ENCODE measurements around the gene GRAMD1A. TPM values are rescaled to one million over a fixed set of nuclear protein-coding genes. Genes with fewer than 3 reads are reported as not detected.
"Not testable (repeated sequence)": the region's sequence is repeated elsewhere in the genome, so short reads cannot be mapped to it uniquely, and the experiment has no call there.

Gene GRAMD1A
- polyA plus RNA-seq, 3 donors from 2014 or later: 6.7 to 19.1 (median 7.8) TPM

GRCh38 chr19:34988119-34988518 lies 12.0 kb upstream of the GRAMD1A start:
- H3K27me3 Mint-ChIP-seq (ENCODE audit: low read depth in 3 of 3): peaks cover 2 to 4% (median 3%) of the 10 kb centered on the region in 3 donors
- DNase-seq: no peak
- H3K36me3 Mint-ChIP-seq: no peaks in the 10 kb centered on the region
- H3K4me1 Mint-ChIP-seq: peaks cover 10 to 12% of the 10 kb centered on the region in 2 donors
- H3K27ac Mint-ChIP-seq: no peak overlapping the region
- no peak overlapping the region for H3K4me3 Mint-ChIP-seq
- H3K9me3 Mint-ChIP-seq: no peaks in the 10 kb centered on the region

GRCh38 chr19:34989298-34989697 lies 10.8 kb upstream of the GRAMD1A start:
- peaks cover 12 to 13% of the 10 kb centered on the region in 2 donors for H3K4me1 Mint-ChIP-seq
- H3K27me3 Mint-ChIP-seq (ENCODE audit: low read depth in 3 of 3): peaks cover 2 to 5% (median 3%) of the 10 kb centered on the region in 3 donors
- H3K27ac Mint-ChIP-seq: no peak overlapping the region
- no peak for DNase-seq
- no peaks in the 10 kb centered on the region for H3K9me3 Mint-ChIP-seq
- no peak overlapping the region for H3K4me3 Mint-ChIP-seq
- no peaks in the 10 kb centered on the region for H3K36me3 Mint-ChIP-seq

GRCh38 chr19:34990578-34991192 lies 9.4 kb upstream of the GRAMD1A start:
- H3K36me3 Mint-ChIP-seq: no peaks in the 10 kb centered on the region
- no peak overlapping the region for H3K27ac Mint-ChIP-seq
- H3K4me1 Mint-ChIP-seq: peaks cover 4 to 9% of the 10 kb centered on the region in 2 donors
- H3K4me3 Mint-ChIP-seq: peak overlapping the region in 1 of 5 donors; percentile 13
- DNase-seq: no peak
- H3K9me3 Mint-ChIP-seq: no peaks in the 10 kb centered on the region
- H3K27me3 Mint-ChIP-seq (ENCODE audit: low read depth in 3 of 3): peaks cover 3 to 5% (median 4%) of the 10 kb centered on the region in 3 donors

- DNase-seq: no peak
- H3K36me3 Mint-ChIP-seq: no peaks in the 10 kb centered on the region
- H3K27me3 Mint-ChIP-seq (ENCODE audit: low read depth in 3 of 3): peaks cover 3 to 5% (median 4%) of the 10 kb centered on the region in 3 donors
- peak overlapping the region in 1 of 5 donors; percentile 76 for H3K4me3 Mint-ChIP-seq
- no peak overlapping the region for H3K27ac Mint-ChIP-seq
- H3K9me3 Mint-ChIP-seq: peaks cover 0 to 2% (median 0%) of the 10 kb centered on the region in 6 donors
- peaks cover 0 to 7% of the 10 kb centered on the region in 2 donors for H3K4me1 Mint-ChIP-seq
These were observed 8.4 kb upstream of the GRAMD1A start for GRCh38 chr19:34991542-34992333.

GRCh38 chr19:34992582-34992981 lies 7.5 kb upstream of the GRAMD1A start:
- Mint-ChIP-seq H3K4me1 (peaks cover 8 to 15% of the 10 kb centered on the region in 2 donors), H3K4me3 (peak overlapping the region in 1 of 5 donors; percentile 76)
- not testable (repeated sequence) for H3K9me3 Mint-ChIP-seq; H3K27ac Mint-ChIP-seq; DNase-seq; H3K27me3 Mint-ChIP-seq (ENCODE audit: low read depth in 3 of 3); H3K36me3 Mint-ChIP-seq

GRCh38 chr19:34994286-34994642 lies 5.9 kb upstream of the GRAMD1A start:
- Mint-ChIP-seq H3K27me3 (ENCODE audit: low read depth in 3 of 3) (peaks cover 3 to 9% (median 4%) of the 10 kb centered on the region in 3 donors), H3K36me3 (no peaks in the 10 kb centered on the region), H3K27ac (peak overlapping the region in 2 of 6 donors; percentile 16 to 59), H3K4me1 (peaks cover 21 to 27% of the 10 kb centered on the region in 2 donors), H3K9me3 (peaks cover 0 to 2% (median 0%) of the 10 kb centered on the region in 6 donors), H3K4me3 (peak overlapping the region in 2 of 5 donors; percentile 13 to 52)
- DNase-seq: peak in 2 of 3 donors; percentile 26 to 35

GRCh38 chr19:34994643-34995541 lies 5.2 kb upstream of the GRAMD1A start:
- peaks cover 22 to 29% of the 10 kb centered on the region in 2 donors for H3K4me1 Mint-ChIP-seq
- H3K9me3 Mint-ChIP-seq: peaks cover 0 to 2% (median 0%) of the 10 kb centered on the region in 6 donors
- peak overlapping the region in 1 of 5 donors; percentile 52 for H3K4me3 Mint-ChIP-seq
- no peak for DNase-seq
- H3K27me3 Mint-ChIP-seq (ENCODE audit: low read depth in 3 of 3): peaks cover 2 to 9% (median 3%) of the 10 kb centered on the region in 3 donors
- peak overlapping the region in 3 of 6 donors; percentile 16 to 59 (median 22) for H3K27ac Mint-ChIP-seq
- H3K36me3 Mint-ChIP-seq: no peaks in the 10 kb centered on the region

- Mint-ChIP-seq H3K27ac (no peak overlapping the region), H3K9me3 (peaks cover 0 to 2% (median 0%) of the 10 kb centered on the region in 6 donors), H3K36me3 (no peaks in the 10 kb centered on the region), H3K4me1 (peaks cover 22 to 30% of the 10 kb centered on the region in 2 donors), H3K4me3 (no peak overlapping the region), H3K27me3 (ENCODE audit: low read depth in 3 of 3) (peaks cover 2 to 8% (median 3%) of the 10 kb centered on the region in 3 donors)
- no peak for DNase-seq
These were observed 4.6 kb upstream of the GRAMD1A start for GRCh38 chr19:34995551-34995950.

- peak overlapping the region; percentile 1 to 63 (median 59) for H3K4me3 Mint-ChIP-seq
- H3K27me3 Mint-ChIP-seq (ENCODE audit: low read depth in 3 of 3): peaks cover 0 to 13% (median 2%) of the 10 kb centered on the region in 3 donors
- peaks cover 0 to 2% (median 0%) of the 10 kb centered on the region in 6 donors for H3K9me3 Mint-ChIP-seq
- H3K36me3 Mint-ChIP-seq: no peaks in the 10 kb centered on the region
- DNase-seq: no peak
- H3K4me1 Mint-ChIP-seq: peaks cover 36 to 44% of the 10 kb centered on the region in 2 donors
- H3K27ac Mint-ChIP-seq: peak overlapping the region; percentile 58 to 87 (median 78)
These were observed 3.0 kb upstream of the GRAMD1A start for GRCh38 chr19:34997071-34997617.

- H3K4me1 Mint-ChIP-seq: peaks cover 47 to 55% of the 10 kb centered on the region in 2 donors
- H3K9me3 Mint-ChIP-seq, H3K36me3 Mint-ChIP-seq, DNase-seq: not testable (repeated sequence)
- H3K4me3 Mint-ChIP-seq: peak overlapping the region in 3 of 5 donors; percentile 1 to 86 (median 85)
- H3K27ac Mint-ChIP-seq: peak overlapping the region in 3 of 6 donors; percentile 85 to 96 (median 93)
- peaks cover 0 to 16% (median 5%) of the 10 kb centered on the region in 3 donors for H3K27me3 Mint-ChIP-seq (ENCODE audit: low read depth in 3 of 3)
These were observed 1.9 kb upstream of the GRAMD1A start for GRCh38 chr19:34998224-34998623.

- Mint-ChIP-seq H3K36me3 (no peaks in the 10 kb centered on the region), H3K9me3 (peaks cover 0 to 2% (median 0%) of the 10 kb centered on the region in 6 donors), H3K4me3 (peak overlapping the region; percentile 74 to 87 (median 86)), H3K4me1 (peaks cover 54 to 62% of the 10 kb centered on the region in 2 donors), H3K27me3 (ENCODE audit: low read depth in 3 of 3) (peaks cover 0 to 14% (median 5%) of the 10 kb centered on the region in 3 donors), H3K27ac (peak overlapping the region; percentile 63 to 96 (median 94))
- no peak for DNase-seq
These were observed 1.2 kb upstream of the GRAMD1A start for GRCh38 chr19:34998777-34999497.

GRCh38 chr19:35000338-35000646 lies 169 bp downstream of the GRAMD1A start:
- Mint-ChIP-seq H3K4me3 (no peak overlapping the region), H3K4me1 (peaks cover 55 to 60% of the 10 kb centered on the region in 2 donors), H3K9me3 (peaks cover 0 to 2% (median 0%) of the 10 kb centered on the region in 6 donors), H3K27ac (peak overlapping the region in 1 of 6 donors; percentile 85), H3K36me3 (no peaks in the 10 kb centered on the region), H3K27me3 (ENCODE audit: low read depth in 3 of 3) (peaks cover 0 to 14% (median 5%) of the 10 kb centered on the region in 3 donors)
- no peak for DNase-seq
